Effector CD8-positive, alpha-beta T cell (primary cell): ENCODE results near the gene GLT6D1.

Experiments
- DNase-seq: peaks from one replicate; lab custom pipeline; 2025; lab: John Stamatoyannopoulos, UW

The GLT6D1 gene

DNA sequence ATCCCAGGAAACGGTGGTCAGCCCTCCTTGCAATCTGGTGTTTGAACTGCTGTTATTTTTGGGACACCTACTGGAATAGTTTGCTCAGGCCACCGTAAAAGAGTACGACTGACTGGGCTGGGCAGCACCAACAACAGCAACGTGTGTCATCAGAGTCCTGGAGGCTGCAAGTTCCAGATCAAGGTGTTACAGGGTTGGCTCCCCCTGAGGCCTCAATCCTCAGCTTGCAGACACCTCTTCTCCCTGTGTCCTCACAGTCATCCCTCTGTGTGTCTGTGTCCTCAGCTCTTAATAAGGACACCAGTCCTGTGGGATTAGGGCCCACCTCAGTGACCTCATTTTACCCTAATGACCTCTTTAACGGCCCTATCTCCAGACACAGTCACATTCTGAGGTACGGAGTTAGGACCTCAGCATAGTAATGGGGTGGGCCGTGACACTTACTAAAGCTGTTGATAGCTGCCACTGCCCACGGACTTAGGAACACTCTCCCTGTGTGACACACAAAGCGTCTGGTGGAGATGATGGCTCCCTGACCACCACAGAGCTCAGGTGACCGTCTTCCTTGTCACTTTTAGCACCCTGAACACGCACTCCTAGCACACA is 16.8 kb downstream of the GLT6D1 start:
- DNase-seq, result no peak

GRCh38 chr9:135620558-135620957 is 18.8 kb downstream of the GLT6D1 start:
- no peak for DNase-seq

DNA sequence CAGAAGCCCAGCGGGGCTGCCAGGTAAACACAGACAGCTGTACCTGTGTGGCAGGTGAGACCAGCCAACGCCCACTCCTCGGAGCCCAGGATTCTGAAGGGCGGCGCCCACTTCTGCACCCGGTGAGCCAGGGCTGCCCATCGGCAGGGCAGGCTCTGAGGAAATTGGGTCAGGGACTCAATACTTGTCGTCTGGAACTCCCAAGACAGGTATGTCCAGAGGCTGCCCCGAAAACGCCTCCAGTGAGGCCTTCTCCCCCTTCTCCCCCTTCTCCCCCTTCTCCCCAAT is 19.8 kb downstream of the GLT6D1 start:
- no peak for DNase-seq

DNA sequence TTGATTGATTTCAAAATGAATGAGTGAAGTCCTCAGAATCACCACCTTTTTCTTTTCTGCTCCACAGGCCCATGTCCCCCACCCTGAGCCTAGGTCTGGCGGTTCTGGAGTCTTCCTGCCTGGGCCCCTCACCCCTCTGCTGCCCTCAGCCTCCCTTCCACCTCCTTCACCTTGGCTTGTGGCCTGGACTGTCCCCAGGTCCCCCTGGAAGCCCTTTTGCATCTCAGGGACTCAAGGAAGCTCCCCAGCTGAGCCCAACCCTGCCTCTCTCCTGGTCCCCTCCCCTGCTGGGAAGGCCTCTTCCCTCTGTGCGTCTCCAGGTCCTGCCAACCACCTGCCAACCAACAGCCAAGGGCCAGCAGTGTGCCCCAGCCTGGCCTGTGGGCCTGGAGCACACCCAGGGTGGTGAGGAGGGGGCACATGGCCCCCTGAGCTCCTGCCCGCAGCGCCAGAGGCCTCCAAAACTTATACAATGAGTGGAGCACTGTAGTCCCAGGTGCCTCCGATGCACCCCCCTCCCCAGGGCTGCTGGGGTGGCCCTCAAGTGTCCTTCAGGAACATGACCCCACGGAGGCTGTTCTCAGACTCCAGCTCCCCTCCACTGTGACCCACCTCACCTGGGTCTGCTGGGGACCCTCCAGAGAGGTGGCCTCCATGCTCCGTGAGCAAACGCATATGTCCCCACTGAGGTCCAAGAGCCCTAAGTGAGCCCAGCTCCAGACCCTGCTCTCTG is 20.3 kb downstream of the GLT6D1 start:
- DNase-seq, result no peak

- DNase-seq, result no peak
Observed at GRCh38 chr9:135617991-135618411, 21.3 kb downstream of the GLT6D1 start.

GRCh38 chr9:135617538-135617900 is 21.8 kb downstream of the GLT6D1 start:
- no peak for DNase-seq

GRCh38 chr9:135616619-135617537 is 22.5 kb downstream of the GLT6D1 start:
- no peak for DNase-seq

GRCh38 chr9:135615666-135616618 is 23.4 kb downstream of the GLT6D1 start:
- DNase-seq, result no peak

DNA sequence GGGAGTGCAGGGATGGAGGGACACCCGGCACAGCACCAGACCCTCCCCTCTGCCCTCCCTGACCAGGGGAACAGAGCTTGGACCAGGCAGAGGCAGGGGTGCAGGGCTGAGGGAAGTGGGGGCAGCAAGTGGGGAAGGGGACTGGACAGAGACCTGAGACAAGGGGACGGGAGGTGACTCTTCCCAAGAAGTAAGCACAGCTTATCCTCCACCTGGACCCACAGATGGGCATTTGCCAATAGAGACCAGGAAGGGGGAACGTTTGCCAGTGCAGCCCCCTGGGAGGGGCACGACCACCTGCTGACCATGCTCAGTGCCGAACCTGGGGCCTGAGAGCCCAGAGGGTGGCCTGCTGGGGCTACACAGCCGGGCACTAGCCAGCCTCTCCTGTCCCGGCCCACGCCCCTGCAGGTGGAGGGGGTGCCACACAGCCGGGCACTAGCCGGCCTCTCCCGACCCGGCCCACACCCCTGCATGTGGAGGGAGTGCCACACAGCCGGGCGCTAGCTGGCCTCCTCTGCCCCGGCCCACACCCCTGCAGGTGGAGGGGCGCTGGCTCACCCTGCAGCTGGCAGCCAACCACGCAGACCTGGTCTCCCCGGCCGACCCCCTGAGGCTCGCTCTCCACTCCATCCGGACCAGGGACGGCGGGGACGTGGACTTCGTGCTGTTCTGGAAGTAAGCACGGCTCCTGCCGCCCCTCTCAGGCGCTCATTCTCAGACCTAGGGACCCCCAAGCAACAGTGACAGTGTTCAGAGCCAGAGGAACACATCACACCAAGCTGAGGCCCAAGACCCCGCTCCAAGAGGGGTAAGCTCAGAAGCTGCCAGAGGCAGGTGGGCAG is 24.3 kb downstream of the GLT6D1 start:
- no peak for DNase-seq

DNA sequence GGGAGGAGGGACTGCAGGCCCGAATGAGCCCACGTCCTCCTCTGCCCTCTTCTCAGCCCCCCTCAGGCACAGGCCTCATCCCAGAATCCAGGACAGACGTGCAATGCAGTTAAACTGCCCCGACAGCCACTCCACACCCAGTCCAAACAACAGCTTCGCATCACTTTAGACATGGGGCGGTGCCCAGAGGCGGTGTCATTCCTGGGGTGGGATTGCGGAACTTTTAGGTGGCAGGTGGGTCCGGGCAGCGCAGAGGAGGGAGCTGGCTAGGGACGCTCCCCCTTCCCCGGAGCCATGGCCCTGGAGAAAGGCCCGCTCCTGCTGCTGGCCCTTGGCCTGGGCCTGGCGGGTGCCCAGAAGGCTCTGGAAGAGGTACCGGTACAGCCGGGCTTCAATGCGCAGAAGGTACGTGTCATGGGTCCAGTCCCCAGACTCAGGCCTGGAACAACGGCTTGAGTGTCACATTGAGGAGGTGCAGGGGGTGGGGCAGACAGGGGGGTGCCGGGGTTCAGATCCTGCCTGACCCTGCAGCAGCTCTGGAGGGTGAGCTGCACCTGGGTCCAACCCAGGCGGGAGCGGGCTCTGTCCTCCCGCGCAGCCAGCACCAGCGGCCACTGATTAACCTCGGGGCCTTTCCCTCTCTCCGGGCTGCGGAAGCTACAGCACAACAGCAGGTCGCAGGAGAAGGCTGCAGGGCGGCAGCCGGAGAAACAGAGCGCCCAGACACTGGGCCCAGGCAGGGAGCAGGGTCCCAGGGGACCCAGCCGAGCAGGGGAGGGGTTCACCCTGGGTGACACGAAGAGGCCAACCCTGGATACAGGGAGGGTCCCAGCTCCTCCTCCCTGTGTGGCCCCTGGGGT is 25.2 kb downstream of the GLT6D1 start:
- no peak for DNase-seq

GRCh38 chr9:135612981-135613910 is 26.1 kb downstream of the GLT6D1 start:
- DNase-seq, result no peak

DNA sequence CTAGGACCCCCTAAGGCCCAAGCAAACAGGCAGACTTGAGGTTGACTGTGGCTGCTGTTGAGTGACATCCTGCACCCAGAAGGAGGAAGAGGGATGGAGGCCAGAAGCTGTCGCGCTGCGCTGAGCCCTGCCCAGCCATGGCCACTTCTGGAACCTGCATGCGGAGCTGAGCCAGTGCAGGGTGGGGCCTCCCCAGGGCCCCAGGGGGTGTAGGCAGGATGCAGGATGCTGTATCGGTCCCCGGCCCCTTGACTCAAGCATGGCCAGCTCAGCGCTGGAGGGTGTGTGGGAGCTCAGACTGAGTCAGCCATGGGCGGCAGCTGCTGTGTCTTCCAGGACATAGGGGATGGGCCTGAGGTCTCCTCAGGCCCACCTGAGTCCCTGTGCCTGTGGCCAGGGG is 26.9 kb downstream of the GLT6D1 start:
- no peak for DNase-seq

DNA sequence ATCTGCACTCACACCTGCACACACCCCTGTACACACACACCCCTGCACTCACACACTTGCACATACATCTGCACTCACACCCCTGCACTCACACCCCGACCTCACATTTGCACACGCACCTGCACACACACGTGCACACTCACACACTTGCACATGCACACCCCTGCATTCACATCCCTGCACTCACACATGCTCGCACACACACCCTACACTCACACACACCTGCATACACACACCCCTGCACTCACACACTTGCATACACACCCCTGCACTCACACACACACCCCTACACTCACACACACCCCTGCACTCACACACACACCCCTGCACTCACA is 27.5 kb downstream of the GLT6D1 start:
- DNase-seq, result no peak

DNA sequence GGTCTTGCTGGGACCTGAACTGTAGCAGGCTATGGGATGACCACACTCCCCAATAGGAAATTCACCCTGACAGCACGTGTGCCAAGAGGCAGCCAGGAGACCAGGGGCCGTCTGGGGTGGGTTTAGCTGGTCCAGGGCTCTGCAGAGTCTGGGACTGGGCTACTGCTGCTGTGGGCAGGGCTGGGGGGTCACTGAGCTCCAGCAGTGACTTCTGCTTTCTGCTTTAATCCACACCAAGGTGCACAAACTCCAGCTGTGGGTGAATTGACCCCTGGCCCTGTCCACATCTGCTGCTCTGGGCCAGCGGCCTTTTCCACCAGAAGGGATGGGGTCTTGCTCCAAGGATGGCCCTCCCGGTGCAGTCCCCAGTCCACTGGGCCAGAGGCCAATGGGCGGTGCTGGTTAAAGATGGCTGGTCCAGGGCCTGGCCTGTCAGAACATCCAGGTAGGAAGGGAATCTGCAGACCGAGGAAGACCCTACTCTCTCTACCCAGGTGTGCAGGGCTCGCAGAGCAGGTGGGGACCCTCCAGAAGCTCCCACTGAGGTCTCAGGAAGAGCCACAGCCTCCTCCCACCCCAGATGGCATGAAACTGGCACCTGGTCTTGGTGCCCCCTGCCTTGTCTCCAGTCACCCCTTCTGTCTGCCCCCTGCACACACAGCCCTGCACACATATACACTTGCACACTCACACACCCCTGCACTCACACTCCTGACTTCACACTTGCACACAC is 28.0 kb downstream of the GLT6D1 start:
- DNase-seq, result no peak

- DNase-seq, result no peak
Observed at GRCh38 chr9:135610290-135611141, 28.8 kb downstream of the GLT6D1 start.

DNA sequence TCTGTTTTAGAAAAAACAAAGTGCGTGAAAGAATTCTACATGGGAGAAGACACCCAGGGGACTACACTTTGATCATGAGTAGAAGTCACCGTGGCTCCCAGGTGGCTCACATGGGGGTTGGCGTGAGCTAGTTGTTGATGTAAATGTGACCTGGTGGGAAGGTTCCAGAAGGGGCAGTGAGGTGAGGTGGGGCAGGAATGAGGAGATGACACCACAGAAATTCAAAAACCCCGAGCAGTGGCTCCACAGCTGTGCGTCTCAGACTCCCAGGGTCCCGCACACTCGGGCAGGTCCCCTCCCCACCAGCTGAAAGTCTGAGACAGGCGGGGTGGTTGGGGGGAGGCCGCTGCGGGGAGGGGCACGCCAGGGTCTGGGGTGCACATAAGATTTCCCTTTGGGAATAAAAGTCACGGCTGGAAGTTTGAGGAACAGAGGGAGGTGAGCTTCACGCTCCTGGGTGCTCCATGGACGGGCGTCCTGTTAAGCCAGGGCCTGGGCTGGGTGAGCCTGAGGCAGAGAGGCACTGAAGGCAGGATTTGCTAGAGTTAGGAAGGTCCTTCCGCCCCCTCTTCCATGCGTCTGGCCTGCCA is 29.9 kb downstream of the GLT6D1 start:
- DNase-seq, result no peak

DNA sequence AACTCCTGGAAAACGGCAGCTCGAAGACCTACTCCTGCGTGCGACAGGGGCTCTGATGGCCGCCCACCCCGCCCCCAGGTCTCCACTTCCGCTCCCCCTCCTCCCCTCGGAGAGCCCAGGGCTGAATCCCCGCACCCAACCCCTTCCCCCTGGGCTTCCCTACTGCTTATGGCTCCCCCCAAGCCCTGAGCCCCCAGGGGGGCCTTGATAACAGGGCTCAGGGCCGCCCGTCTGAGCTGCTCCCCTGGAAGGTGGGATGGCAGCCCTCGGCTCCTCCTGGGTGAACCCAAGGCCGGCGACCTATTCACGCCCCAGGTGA is 30.4 kb downstream of the GLT6D1 start:
- DNase-seq, result no peak
